ENCODE results near the gene HS3ST2. TPM values are rescaled to one million over a fixed set of nuclear protein-coding genes. Genes with fewer than 3 reads are reported as not detected.

HS3ST2 gene
- total and polyA plus RNA-seq, 2 of the 8 experiments (the other 6 are each of a cell fraction or from before 2014, with no cell fraction given): 1.7 to 3.7 TPM

GRCh38 chr16:22775220-22775922 is 38.6 kb upstream of the HS3ST2 start (continued):
- no peak for TF ChIP-seq TAF7 (optimal IDR thresholded peaks at IDR 0.05; ENCODE audit: borderline replicate concordance, low read depth, low read length)
- no peak for TF ChIP-seq SAP30 (IDR thresholded peaks at IDR 0.05; ENCODE audit: insufficient read depth, insufficient replicate concordance, low read length)
- no peak for TF ChIP-seq EP300 (IDR thresholded peaks at IDR 0.05; ENCODE audit: borderline replicate concordance in 1 of 2, low read depth in 2 of 2, low read length in 2 of 2)
- no peak for TF ChIP-seq TAF1 (IDR thresholded peaks at IDR 0.05; ENCODE audit: low read depth, low read length)
- TF ChIP-seq CHD7 (IDR thresholded peaks at IDR 0.05; ENCODE audit: insufficient replicate concordance, low read length): no peak
- TF ChIP-seq BRCA1 (IDR thresholded peaks at IDR 0.05; ENCODE audit: low read depth, low read length): no peak
- TF ChIP-seq CHD2 (IDR thresholded peaks at IDR 0.05; ENCODE audit: low read length): no peak
- no peak for TF ChIP-seq KDM1A (IDR thresholded peaks at IDR 0.05; ENCODE audit: borderline replicate concordance, low read length)
